ENCODE results near the gene NDUFAF8.

The NDUFAF8 gene

GRCh38 chr17:81253358-81254131, 14.4 kb downstream of the NDUFAF8 start:
- Histone ChIP-seq H3K9me3 (ENCODE audit: severe bottlenecking) (no peaks in the 10 kb centered on the region), H3K36me3 (ENCODE audit: low read depth) (peaks cover 23% of the 10 kb centered on the region), H3K27ac (ENCODE audit: poor library complexity, severe bottlenecking) (no peak overlapping the region), H3K4me1 (ENCODE audit: insufficient read depth, poor library complexity, severe bottlenecking) (peaks cover 7% of the 10 kb centered on the region), H3K4me3 (ENCODE audit: severe bottlenecking) (no peak overlapping the region), H3K27me3 (ENCODE audit: insufficient read depth, poor library complexity, severe bottlenecking) (no peaks in the 10 kb centered on the region)
- no peak for DNase-seq (ENCODE audit: low spot score)
- ATAC-seq (ENCODE audit: low read depth), result no peak
- peak; percentile 76 for TF ChIP-seq CTCF (IDR thresholded peaks at IDR 0.05; ENCODE audit: poor library complexity, severe bottlenecking)

- Histone ChIP-seq H3K27me3 (ENCODE audit: insufficient read depth, poor library complexity, severe bottlenecking) (no peaks in the 10 kb centered on the region), H3K9me3 (ENCODE audit: severe bottlenecking) (no peaks in the 10 kb centered on the region), H3K4me1 (ENCODE audit: insufficient read depth, poor library complexity, severe bottlenecking) (peaks cover 7% of the 10 kb centered on the region), H3K36me3 (ENCODE audit: low read depth) (peaks cover 25% of the 10 kb centered on the region), H3K4me3 (ENCODE audit: severe bottlenecking) (no peak overlapping the region), H3K27ac (ENCODE audit: poor library complexity, severe bottlenecking) (peak overlapping the region; percentile 12)
- DNase-seq (ENCODE audit: low spot score) (peak; percentile 95), ATAC-seq (ENCODE audit: low read depth) (peak; percentile 93)
- peak; percentile 85 for TF ChIP-seq CTCF (IDR thresholded peaks at IDR 0.05; ENCODE audit: poor library complexity, severe bottlenecking)
These were observed 16.0 kb downstream of the NDUFAF8 start for GRCh38 chr17:81254955-81255717.

- no peaks in the 10 kb centered on the region for H3K9me3 ChIP-seq (ENCODE audit: severe bottlenecking)
- H3K36me3 ChIP-seq (ENCODE audit: low read depth), result peaks cover 24% of the 10 kb centered on the region
- H3K4me3 ChIP-seq (ENCODE audit: severe bottlenecking), result no peak overlapping the region
- no peaks in the 10 kb centered on the region for H3K27me3 ChIP-seq (ENCODE audit: insufficient read depth, poor library complexity, severe bottlenecking)
- peaks cover 7% of the 10 kb centered on the region for H3K4me1 ChIP-seq (ENCODE audit: insufficient read depth, poor library complexity, severe bottlenecking)
- TF ChIP-seq CTCF (IDR thresholded peaks at IDR 0.05; ENCODE audit: poor library complexity, severe bottlenecking), result no peak
- H3K27ac ChIP-seq (ENCODE audit: poor library complexity, severe bottlenecking), result no peak overlapping the region
- no peak for ATAC-seq (ENCODE audit: low read depth)
- DNase-seq (ENCODE audit: low spot score), result no peak
These were observed 17.5 kb downstream of the NDUFAF8 start for GRCh38 chr17:81256616-81257015.

- DNase-seq (ENCODE audit: low spot score) (no peak), ATAC-seq (ENCODE audit: low read depth) (no peak)
- no peak for TF ChIP-seq CTCF (IDR thresholded peaks at IDR 0.05; ENCODE audit: poor library complexity, severe bottlenecking)
- peaks cover 18% of the 10 kb centered on the region for H3K36me3 ChIP-seq (ENCODE audit: low read depth)
- no peak overlapping the region for H3K4me3 ChIP-seq (ENCODE audit: severe bottlenecking)
- H3K9me3 ChIP-seq (ENCODE audit: severe bottlenecking), result no peaks in the 10 kb centered on the region
- no peaks in the 10 kb centered on the region for H3K27me3 ChIP-seq (ENCODE audit: insufficient read depth, poor library complexity, severe bottlenecking)
- H3K4me1 ChIP-seq (ENCODE audit: insufficient read depth, poor library complexity, severe bottlenecking), result peaks cover 7% of the 10 kb centered on the region
- no peak overlapping the region for H3K27ac ChIP-seq (ENCODE audit: poor library complexity, severe bottlenecking)
These were observed 18.4 kb downstream of the NDUFAF8 start for GRCh38 chr17:81257533-81257932.

All from RWPE2 (cell line).